GM18520 (cell line): ENCODE data around the gene CDV3.

Experiments used
- ATAC-seq: cut with Tn5 transposase; IDR thresholded peaks from one replicate; pipeline ENCODE4 v1.9.1; 2021; ENCODE audit not compliant: unreplicated experiment

Gene CDV3

DNA sequence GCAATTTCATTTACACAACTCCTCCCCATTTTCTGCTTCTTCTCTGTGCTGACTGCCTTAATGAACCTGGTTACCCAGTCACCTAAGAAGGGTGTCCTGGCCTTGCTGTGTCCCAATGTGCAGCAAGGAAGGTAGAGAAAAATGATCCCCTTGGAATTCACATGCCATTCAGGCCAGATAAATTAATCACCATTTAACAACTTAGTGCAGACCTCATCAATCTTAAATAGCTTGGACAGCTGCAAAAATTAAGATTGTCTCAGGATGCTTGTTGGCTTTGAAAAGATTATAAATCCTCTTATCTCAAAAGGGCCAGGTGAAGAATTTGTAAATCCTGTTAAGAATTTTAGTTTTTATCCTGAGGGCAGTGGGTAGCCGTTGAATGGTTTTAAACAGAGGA lies 9.7 kb upstream of the CDV3 start:
- ATAC-seq = no peak

DNA sequence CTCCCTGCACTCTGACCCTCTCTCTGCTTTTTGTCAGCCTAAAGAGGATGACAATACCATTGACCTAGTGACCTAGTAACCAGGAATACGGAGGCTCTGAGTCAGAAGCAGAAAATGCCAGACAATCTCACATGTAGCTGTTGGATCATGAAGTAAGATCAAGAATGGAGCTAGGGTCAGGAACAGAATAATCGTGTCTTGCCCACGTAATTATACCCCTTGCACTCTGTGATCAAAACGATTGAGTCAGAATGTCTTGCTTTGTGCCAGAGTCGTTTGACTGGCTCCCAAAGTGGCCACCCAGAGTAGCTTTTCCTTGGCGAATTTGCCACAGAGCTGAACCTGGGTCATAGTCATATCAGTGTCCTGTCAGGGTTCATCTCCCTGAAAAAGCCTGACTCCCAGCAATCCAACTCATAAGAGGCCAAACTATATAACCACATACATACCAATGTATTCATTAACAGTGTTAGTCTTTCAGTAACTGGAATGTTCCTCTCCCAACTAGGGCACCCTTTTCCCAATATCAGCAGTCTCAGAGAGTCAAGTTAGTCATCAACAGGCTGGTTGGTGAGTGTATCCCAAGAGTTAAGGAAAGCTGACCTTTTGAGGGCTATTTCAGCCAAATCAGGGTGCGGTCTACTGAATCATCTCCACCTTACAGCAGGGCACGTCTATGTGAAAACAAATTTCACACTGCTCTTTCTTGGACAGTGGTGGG lies 5.0 kb upstream of the CDV3 start:
- ATAC-seq = no peak

DNA sequence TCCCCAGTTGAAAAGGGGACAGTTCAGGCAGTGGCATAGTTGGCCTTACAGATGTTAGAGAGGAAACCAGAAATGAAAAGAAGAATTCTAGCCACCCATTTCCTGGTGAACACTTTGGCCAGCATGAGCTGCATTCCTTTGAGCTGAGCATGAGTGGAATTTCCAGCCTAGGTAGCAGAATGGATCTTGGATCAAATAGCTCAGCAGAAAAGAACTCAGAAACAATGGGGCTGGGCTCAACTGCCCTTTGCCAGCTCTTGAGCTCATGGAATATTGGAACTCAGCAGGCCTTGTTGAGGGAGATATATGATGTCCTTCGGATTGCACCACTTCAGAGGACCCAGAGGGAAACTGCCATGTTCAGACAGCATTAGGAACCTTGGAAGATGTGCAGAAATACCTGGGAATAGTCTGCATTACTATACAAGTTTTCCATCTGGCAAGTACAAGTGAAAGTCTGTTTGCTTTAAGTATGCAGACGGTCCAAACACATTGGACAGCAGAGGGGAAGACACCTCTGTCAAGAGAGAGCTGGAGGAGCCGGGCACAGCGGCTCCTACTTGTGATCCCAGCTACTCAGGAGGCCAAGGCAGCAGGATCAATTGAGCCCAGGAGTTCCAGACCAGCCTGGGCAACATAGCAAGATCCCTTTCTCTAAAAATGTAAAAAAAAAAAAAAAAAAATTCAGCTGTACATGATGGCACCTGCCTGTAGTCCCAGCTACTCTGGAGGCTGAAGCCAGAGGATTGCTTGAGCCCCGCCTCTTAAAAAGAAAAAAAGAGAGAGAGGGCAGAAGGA lies 3.1 kb upstream of the CDV3 start:
- no peak for ATAC-seq

DNA sequence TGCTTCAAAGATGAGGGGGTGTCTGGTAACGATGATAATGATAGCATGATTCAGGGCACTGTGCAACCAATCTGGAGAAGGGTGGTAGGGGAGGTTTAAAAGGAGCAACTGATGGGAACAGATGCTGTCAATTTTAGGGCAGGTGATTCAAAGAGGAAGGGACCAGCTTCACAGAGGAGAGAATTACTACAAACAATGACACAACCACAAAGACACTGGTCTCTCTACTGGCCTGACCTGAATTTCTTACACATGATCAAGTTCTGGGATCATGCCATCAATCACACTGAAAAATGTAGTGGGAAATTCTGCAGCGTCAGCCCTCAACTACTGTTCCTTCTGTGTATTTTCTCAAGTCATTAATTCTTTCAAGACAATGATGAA lies 2.6 kb upstream of the CDV3 start:
- ATAC-seq = no peak

DNA sequence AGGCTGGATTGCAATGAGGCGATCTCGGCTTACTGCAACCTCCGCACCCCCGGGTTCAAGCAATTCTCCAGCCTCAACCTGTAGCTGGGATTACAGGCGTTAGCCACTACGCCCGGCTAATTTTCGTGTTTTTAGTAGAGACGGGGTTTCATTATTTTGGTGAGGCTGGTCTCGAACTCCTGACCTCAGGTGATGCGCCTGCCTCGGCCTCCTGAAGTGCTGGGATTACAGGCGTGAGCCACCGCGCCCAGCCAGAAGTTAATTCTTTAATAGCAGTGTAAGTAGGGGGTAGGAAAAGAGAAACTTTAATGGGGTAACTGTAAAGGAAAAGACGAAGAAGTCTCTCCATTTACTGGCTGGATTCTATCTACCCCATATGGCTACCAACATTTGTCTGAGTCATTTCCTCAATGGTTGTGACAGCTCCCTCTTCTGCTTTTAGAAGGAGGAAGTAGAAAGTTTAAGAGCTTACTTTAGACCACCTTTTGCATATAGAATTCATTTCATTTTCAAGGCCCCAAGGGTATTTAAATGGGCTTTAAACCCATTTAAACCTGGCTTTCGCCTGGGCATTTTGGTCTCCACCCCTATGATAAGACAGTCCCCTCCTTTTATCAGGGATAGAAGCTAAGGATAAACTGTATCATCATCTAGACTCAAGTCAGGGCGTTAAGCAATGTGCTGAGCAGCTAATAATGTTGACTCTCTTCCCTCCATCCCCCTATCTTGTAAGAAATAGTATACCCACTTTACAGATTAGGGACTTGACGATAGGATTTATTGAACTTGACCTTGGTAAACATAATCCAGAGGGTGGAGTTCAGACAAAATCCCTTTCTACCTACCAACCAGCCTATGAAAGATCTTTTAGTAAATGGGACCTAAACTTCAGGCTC lies 1.1 kb upstream of the CDV3 start:
- ATAC-seq = peak; percentile 14

DNA sequence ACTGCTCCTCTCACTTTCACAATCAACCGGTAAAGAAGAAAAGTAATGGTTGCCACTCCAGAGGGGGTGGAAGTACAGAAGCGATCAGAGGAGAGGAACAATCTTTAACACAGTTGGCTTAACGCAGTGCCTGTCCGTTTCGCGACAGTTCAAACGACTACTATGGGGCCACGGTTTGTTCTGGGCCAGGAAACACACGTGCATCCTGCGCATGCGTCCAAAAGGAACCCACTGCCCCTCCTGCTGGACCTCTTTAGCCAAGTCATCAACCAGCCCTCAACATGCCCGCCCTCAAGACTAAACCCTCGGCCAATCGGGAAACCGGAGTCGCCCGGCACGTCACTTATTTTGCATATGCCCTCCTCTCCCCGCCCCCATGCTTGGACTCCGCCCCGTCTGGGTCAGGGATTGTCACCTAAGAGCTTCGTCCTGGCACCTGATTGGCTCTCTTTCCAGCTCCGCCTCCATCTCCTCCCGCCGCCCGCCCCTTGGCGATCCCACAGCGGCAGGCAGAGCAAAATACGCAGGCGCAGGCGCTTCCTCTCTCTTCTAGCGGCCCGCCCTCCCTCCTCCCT lies 345 bp upstream of the CDV3 start:
- ATAC-seq = peak; percentile 44

DNA sequence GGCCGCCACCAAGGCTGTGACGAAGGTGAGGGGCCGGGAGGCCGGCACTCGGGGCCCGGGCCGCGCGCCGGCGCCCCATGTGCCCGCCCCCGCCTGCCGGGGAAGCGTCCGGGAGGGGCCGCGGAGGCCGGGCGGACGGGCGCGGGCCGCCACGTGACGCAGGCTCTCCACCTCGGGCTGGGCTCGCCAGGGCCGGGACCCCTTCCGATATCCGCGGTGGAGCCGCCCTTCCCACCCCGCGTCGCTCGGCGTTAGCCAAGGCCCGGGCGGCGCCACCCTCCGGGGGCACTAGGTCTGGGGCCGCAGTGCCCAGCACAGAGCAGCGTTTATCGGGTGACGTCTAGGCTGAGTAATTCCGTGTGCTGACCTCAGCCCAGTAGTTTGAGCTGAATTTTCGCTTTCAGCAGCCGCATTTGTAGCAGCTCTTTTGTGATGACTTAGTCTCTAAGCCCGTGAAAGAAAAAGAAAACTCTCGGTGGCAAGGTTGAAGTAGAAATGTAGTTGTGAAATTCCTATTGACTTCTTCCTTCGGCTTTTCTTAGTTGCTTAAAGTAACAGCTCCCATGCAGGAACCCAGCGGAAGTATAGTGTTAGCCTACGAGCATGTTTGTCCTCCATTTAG lies 885 bp downstream of the CDV3 start:
- ATAC-seq = peak; percentile 34

DNA sequence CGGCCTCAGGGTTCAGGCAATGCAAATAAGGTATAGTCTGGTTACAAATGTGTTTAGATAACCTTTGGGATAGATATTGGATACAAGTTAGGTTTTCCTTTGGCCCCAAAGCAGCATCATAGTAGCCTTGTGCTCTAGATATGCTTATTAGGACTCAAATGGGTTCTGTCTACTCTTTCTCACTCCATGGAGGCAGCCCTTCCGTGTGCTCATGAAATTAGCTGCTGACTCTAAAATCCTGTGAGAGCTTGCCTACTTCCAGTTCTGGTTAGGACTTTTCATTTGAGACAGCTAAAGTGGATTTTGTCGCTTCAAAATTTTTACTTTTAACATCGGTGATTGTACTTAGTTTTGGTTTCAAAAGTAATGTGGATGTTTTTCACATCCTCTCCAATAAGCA lies 1.6 kb downstream of the CDV3 start:
- ATAC-seq = no peak

DNA sequence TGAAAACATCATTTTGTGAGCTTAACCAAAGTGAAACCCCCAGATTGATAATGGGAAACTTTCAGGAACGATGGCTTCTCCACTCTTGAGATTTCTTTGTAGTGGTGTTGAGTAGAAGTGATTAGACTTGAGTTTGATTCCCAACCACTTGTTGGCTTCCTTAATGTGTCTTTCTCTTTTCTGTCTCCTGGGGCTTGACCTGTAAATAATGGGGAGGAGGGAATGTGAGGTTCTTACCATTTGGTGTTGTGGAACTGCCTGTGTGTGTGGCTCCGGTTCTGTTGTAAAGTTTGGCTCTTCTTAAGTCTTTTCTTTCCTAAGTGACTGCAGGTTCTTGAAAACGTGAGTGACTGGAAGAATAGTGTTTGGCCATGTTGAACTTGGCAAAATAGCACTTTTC lies 2.7 kb downstream of the CDV3 start:
- no peak for ATAC-seq

DNA sequence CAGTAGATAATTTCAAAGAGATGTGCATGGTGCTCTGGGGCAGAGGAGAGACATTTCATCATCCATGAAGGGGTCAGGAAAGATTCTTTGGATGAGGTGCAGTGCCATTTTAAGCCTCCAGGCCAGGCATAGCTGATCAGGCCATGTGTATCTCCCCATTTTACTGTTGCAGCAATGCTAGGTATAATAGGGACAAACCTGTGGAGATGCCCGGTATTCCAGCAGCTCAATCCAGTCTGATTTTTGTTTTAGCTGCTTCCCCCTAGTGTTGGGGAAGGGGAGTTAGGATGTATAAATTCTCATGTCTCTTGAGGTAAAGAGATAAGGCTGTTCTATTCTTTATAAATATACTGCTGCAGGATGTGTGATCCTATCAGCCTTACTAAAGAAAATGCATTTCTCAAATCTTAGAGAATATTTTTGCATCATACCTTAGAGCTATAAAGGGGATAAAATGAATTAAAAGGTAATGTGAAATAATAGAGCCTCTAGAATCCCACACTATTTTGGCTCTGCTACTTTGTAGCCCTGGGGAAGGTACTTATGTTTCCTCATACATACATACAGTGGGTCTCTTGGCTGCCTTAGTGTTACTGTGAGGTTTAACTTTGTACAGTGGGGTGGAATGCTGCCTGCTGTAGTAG lies 5.2 kb downstream of the CDV3 start:
- ATAC-seq = no peak

DNA sequence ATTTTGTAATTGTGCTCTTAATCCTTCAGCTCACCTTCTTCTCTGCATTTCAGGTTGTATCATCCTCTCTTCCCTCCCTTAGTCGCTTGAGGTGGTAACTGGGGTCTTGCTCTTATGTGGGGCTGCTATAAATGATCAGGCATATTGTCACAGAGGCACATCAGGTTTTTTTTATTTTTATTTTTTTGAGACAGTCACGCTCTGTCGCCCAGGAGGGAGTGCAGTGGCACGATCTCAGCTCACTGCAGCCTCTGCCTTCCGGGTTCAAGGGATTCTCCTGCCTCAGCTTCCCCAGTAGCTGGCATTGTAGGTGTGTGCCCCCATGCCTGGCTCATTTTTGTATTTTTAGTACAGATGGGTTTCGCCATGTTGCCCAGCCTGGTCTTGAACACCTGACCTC lies 9.9 kb downstream of the CDV3 start:
- no peak for ATAC-seq

DNA sequence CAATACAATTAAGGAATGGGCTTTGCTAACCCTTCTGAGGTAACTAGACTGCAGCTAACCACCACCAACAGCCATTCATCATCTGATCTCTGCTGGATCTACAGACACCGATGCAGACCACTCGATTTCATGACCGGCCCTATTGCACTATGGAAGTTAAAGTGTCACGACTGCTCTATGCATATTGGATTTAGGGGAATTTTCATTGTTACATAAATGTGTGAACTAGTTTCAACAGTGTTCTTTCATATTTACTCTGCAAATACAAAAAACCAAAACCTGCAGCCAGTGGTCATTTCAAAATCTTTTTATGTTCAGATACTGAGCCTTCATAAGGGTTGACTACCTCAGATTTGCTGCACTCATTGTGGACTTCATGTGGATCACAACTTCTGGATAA lies 14.5 kb downstream of the CDV3 start:
- no peak for ATAC-seq

DNA sequence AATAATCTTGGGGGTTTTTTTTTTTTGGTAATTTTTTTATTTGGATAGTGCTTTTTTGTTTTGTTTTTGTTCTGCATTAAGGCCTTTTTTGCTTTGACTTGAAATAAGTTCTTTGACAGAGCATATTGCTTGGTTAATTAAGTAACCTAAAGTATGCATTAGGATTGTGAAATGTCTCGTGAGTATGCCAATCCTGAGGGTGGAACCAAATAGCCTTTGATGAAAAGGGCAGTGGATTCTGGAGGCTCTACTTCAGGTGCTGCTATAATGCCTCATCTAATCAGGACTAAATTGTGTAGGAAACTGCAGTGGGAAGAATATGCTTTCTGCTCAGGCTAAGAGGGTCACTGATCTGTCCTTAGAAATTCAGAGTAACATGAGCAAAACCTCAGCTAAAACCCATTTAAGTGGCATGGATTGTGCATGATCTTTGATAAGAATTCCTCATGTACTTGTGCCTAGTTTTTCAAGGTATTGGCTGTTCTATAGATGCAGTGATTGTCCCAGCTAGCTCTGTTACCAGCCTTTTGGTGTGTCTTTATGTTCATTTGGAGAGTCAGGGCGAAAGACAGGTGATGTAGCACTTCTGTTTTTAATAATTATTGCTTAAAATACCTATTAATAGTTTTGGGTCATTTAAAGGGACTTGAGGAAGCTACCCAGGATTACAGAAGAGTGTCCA lies 15.4 kb downstream of the CDV3 start:
- no peak for ATAC-seq

DNA sequence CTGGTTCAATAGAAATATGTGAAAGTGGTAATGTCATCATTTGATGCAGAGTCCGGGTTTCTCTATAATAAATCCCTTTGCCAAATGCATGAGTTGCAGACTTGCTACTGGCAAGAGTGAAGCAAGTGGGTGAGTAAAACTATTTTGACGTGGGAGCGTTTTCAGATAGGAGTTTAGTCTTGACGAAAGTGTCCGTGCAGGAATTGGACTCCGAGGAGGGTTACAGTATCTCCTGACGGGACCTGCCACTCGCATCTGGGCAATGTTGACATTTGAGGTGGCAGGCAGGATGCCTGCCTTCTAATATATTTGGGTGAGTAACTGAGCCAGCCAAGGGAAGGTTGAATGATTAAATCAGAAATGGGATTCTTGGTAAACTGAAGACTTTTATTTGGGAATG lies 16.0 kb downstream of the CDV3 start:
- no peak for ATAC-seq

DNA sequence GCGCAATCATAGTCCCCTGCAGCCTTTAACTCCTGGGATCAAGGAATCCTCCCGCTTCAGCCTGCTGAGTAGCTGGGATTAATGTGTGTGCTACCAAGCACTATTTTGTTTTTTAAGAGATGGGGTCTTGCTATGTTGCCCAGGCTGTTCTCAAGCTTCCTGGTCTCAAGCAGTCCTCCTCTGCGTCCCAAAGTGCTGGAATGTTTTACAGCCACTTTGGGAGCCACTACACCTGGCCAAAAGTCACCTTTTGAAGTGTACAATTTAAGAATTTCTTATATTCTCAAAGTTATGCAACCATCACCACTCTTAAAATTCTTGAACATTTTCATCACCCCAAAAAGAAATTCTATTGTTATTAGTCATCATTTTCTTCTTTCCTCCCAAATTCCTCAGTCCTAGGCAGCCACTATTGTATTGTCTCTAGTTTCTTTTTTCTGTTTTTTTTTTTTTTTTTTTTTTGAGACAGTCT lies 17.8 kb downstream of the CDV3 start:
- ATAC-seq = no peak

DNA sequence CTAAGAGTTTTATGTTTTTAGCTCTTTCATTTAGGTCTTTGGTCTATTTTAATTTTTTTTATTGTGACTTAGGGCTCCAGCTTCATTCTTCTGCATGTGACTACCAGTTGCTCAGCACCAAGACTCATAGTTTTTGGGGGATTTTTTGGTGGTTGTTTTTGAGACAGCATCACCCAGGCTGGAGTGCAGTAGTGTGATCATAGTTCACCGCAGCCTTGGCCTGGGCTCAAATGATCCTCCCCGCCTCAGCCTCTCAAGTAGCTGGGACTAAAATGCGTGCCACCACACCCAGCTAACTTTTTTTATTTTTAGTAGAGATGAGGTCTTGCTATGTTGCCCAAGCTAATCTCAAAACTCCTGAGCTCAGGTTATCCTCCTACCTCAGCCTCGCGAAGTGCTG lies 19.4 kb downstream of the CDV3 start:
- no peak for ATAC-seq

DNA sequence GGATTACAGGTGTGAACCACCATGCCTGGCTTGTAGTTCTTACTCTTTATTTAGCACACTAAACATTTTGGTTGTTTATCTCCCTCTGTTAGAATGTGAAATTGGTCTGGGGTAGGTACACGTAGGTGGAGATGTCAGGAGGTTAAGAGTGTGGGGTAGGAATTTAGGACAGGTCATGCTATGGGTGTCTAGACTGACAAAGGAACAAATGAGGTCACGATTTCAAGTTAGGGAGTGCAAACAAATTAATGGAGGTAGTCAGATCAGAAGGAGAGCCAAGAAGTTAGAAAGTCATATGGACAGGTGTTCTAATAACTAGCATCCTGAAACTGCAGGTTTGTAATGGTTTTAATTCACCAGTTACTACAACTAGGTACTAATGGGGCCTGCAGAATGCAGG lies 19.8 kb downstream of the CDV3 start:
- ATAC-seq = no peak

DNA sequence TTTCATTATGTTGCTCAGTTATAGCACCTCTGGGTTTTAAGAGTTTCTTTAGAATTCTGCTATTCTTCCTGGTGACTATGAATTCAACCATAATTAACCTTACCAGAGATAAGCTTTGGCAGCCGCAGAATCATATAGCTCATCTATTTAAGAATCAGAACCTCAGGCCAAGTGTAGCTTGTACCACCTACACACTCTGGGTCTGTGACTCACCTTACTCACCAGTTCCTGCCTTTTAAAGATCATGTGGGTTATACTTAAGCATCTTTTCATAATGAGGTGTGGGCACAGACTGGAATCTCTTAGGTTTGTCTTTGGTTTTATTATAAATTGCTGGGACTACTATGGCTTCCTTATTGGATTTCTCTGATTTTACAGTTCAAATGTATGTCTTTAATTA lies 21.9 kb downstream of the CDV3 start:
- ATAC-seq = no peak

DNA sequence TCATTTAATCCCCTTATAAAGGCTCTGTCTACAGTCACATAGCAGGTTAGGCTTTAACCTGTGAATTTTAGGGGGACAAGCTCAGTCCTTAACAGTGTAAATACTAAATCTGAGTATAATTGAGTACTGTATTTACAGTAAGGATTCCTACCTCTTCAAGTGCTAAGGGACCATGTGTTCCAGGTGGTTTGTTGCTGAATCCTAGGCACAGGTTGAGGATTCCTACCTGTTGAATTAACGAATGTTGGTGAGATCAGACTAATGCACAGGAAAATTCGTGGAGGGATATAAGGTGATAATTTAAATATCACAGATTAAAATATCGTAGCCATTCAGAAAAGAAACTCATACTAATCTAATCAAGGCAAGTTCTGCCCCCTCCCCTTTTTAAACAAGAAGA lies 24.9 kb downstream of the CDV3 start:
- no peak for ATAC-seq

DNA sequence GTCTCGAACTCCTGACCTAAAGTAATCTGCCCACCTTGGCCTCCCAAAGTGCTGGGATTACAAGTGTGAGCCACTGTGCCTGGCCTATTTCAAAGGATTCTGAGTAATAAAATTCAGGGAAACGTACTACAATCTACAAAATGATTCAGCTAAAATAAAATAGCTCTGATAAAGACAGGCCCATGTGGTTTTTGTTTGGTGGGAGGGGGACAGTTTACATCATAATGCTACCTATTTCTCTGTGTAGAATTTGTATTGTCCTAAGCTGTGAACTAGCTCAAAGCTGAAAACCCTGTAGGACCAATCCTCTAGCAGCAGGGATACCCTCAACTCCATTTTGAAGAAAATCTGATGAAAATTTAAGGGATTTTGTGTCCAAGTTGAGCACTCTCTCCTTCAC lies 25.8 kb downstream of the CDV3 start:
- no peak for ATAC-seq
